DOHH2 (cell line): ENCODE measurements around the gene RASGEF1C.

Source experiments
- H3F3A ChIP-seq: fragments of 200-600 bp; sonication (generic), shearing (Covaris generic); 2 replicates; pipeline ENCODE4 v1.6.0; 2016; ENCODE audit warnings: antibody characterized with exemption, mild to moderate bottlenecking; ENCODE audit not compliant: control insufficient read depth, insufficient read depth
- H3K27ac ChIP-seq: fragments of 200-600 bp; sonication (generic); 2 replicates; pipeline ENCODE4 v1.5.1; 2014; ENCODE audit warnings: low read depth, mild to moderate bottlenecking, low read length, moderate library complexity
- H3K27me3 ChIP-seq: fragments of 200-600 bp; sonication (generic); 2 replicates; pipeline ENCODE4 v1.6.1; 2014; ENCODE audit warnings: mild to moderate bottlenecking, low read length, mixed read lengths; ENCODE audit not compliant: control insufficient read depth
- H3K36me3 ChIP-seq: fragments of 200-600 bp; sonication (generic); 2 replicates; pipeline ENCODE4 v1.6.1; 2014; ENCODE audit warnings: mild to moderate bottlenecking, low read length, moderate library complexity, mixed read lengths; ENCODE audit not compliant: control insufficient read depth
- H3K4me1 ChIP-seq: fragments of 200-600 bp; sonication (generic); 2 replicates; pipeline ENCODE4 v1.6.1; 2014; ENCODE audit warnings: mild to moderate bottlenecking, low read length, mixed read lengths; ENCODE audit not compliant: control insufficient read depth
- H3K4me2 ChIP-seq: fragments of 200-600 bp; sonication (generic); 2 replicates; pipeline ENCODE4 v1.6.0; 2014; ENCODE audit warnings: mild to moderate bottlenecking, low read length, moderate library complexity
- H3K4me3 ChIP-seq: fragments of 200-600 bp; sonication (generic); 2 replicates; pipeline ENCODE4 v1.5.1; 2014; ENCODE audit warnings: mild to moderate bottlenecking, low read length, mixed read lengths
- H3K79me2 ChIP-seq: fragments of 200-600 bp; sonication (generic); 2 replicates; pipeline ENCODE4 v1.6.1; 2014; ENCODE audit warnings: mild to moderate bottlenecking, low read length, mixed read lengths; ENCODE audit not compliant: control insufficient read depth
- H3K9me2 ChIP-seq: fragments of 200-600 bp; sonication (generic); replicated peaks from 2 replicates; pipeline ENCODE4 v1.6.1; 2014; ENCODE audit warnings: mild to moderate bottlenecking, low read length, mixed read lengths; ENCODE audit not compliant: control insufficient read depth
- H3K9me3 ChIP-seq: fragments of 200-600 bp; sonication (generic); 2 replicates; pipeline ENCODE4 v1.6.1; 2014; ENCODE audit warnings: antibody characterized with exemption, low read length, mixed read lengths; ENCODE audit not compliant: control insufficient read depth, insufficient read depth
- H4K20me1 ChIP-seq: fragments of 200-600 bp; sonication (generic); 2 replicates; pipeline ENCODE4 v1.6.0; 2014; ENCODE audit warnings: low read depth, mild to moderate bottlenecking, antibody characterized with exemption, low read length, moderate library complexity; ENCODE audit not compliant: control insufficient read depth, insufficient read depth
- CTCF ChIP-seq: fragments of 200-600 bp; sonication (generic); IDR thresholded peaks from one replicate; pipeline ENCODE4 v1.5.1; 2014; ENCODE audit warnings: antibody characterized with exemption, mild to moderate bottlenecking, low read depth, low read length; ENCODE audit not compliant: poor library complexity, severe bottlenecking
- EZH2phosphoT487 ChIP-seq: fragments of 200-600 bp; sonication (generic); IDR thresholded peaks from 2 replicates; pipeline ENCODE4 v1.6.1; 2017; ENCODE audit warnings: borderline replicate concordance, mild to moderate bottlenecking, antibody characterized with exemption, low read length, moderate library complexity, mixed read lengths

The RASGEF1C gene

GRCh38 chr5:180142824-180143610 is 66.0 kb downstream of the RASGEF1C start:
- H3K79me2 ChIP-seq, result no peaks in the 10 kb centered on the region
- peaks cover 8% of the 10 kb centered on the region for H3K9me3 ChIP-seq
- no peak overlapping the region for H3K4me2 ChIP-seq
- no peaks in the 10 kb centered on the region for H3F3A ChIP-seq
- no peaks in the 10 kb centered on the region for H3K4me1 ChIP-seq
- no peak overlapping the region for H3K4me3 ChIP-seq
- H3K27me3 ChIP-seq, result peaks cover 3% of the 10 kb centered on the region; the same call in 1 of the 2 replicates
- H3K9me2 ChIP-seq, result no peaks in the 10 kb centered on the region
- no peaks in the 10 kb centered on the region for H4K20me1 ChIP-seq
- H3K36me3 ChIP-seq, result no peaks in the 10 kb centered on the region
- H3K27ac ChIP-seq, result no peak overlapping the region
- TF ChIP-seq EZH2phosphoT487, result no peak
- no peak for TF ChIP-seq CTCF

- Histone ChIP-seq H3K4me3 (no peak overlapping the region), H3F3A (no peaks in the 10 kb centered on the region), H3K4me2 (no peak overlapping the region), H4K20me1 (no peaks in the 10 kb centered on the region), H3K36me3 (no peaks in the 10 kb centered on the region), H3K27me3 (peaks cover 3% of the 10 kb centered on the region; the same call in 1 of the 2 replicates), H3K27ac (no peak overlapping the region), H3K4me1 (no peaks in the 10 kb centered on the region), H3K9me3 (peaks cover 8% of the 10 kb centered on the region), H3K9me2 (no peaks in the 10 kb centered on the region), H3K79me2 (no peaks in the 10 kb centered on the region)
- TF ChIP-seq CTCF (no peak), EZH2phosphoT487 (no peak)
Measured at GRCh38 chr5:180142021-180142765, 66.8 kb downstream of the RASGEF1C start.

- H4K20me1 ChIP-seq, result no peaks in the 10 kb centered on the region
- no peaks in the 10 kb centered on the region for H3K9me2 ChIP-seq
- H3K27me3 ChIP-seq, result no peaks in the 10 kb centered on the region
- H3K79me2 ChIP-seq, result no peaks in the 10 kb centered on the region
- H3K4me2 ChIP-seq, result no peak overlapping the region
- no peak overlapping the region for H3K27ac ChIP-seq
- TF ChIP-seq EZH2phosphoT487 (no peak), CTCF (no peak)
- no peak overlapping the region for H3K4me3 ChIP-seq
- H3K9me3 ChIP-seq, result peaks cover 2% of the 10 kb centered on the region; the same call in 1 of the 2 replicates
- H3F3A ChIP-seq, result no peaks in the 10 kb centered on the region
- H3K4me1 ChIP-seq, result no peaks in the 10 kb centered on the region
- H3K36me3 ChIP-seq, result no peaks in the 10 kb centered on the region
Measured at GRCh38 chr5:180141068-180141660, 67.8 kb downstream of the RASGEF1C start.
